ENCODE results near the gene SERGEF. TPM values are rescaled to one million over a fixed set of nuclear protein-coding genes. Genes with fewer than 3 reads are reported as not detected.

SERGEF gene
- total and polyA plus RNA-seq, 10 of the 15 experiments (the other 5 are each of a cell fraction or from before 2014, with no cell fraction given) = 14.6 to 27.8 (median 22.4) TPM

DNA sequence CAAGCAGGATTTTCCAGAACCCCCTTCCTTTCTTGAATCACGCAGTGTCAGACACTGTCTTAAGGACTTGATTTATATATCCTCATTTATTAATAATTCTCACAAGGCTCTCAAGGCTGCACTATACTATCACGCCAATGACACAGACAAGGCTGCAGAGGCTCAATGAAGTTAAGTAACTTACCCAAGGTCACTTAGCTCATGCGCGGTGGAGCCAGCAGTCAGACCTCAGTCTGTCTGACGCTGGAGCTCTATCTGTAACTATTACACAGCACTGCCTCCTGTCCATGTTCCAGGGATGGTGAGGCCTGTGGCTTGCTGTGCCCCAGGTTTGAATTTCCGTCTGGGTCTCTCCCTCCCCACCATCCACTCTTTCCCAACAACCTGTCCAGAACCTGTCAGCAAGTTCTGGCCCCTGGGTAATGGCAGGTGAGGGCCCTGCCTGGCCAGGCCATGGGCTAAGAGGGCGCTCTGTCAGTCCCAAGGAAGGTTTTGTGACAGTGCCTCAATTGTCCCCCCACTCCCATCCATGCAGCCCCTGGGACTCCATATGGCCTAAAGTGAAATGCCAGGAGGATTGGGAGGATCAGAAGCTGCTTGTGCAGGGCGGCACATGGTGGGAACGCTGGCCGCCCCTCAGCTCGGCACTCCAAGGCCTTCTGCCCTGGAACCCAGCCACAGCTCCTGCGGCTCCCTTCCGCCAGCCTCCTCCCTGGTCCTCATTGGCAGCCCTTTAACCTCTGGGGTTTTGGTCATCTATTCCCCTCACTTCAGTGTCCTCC, 269.6 kb downstream of the SERGEF start:
- no peak for FAIRE-seq
- Histone ChIP-seq H3K27ac (ENCODE audit: control insufficient read depth, insufficient read depth) (no peak overlapping the region), H3K79me2 (ENCODE audit: control insufficient read depth, insufficient read depth, low read length) (no peaks in the 10 kb centered on the region), H4K20me1 (ENCODE audit: control insufficient read depth, insufficient read depth) (no peaks in the 10 kb centered on the region), H3K9me3 (replicated peaks; ENCODE audit: control insufficient read depth, insufficient read depth, low read length) (no peaks in the 10 kb centered on the region), H3K36me3 (ENCODE audit: control insufficient read depth in 2 of 2, insufficient read depth in 2 of 2, low read length in 1 of 2) (no peaks in the 10 kb centered on the region), H3K4me2 (ENCODE audit: control insufficient read depth, insufficient read depth) (no peak overlapping the region), H2AFZ (ENCODE audit: control insufficient read depth, low read depth, low read length) (no peak overlapping the region), H3K9ac (ENCODE audit: control insufficient read depth, insufficient read depth, low read length) (no peak overlapping the region), H3K27me3 (replicated peaks in 1 of 2; ENCODE audit: control insufficient read depth in 2 of 2, insufficient read depth in 2 of 2, low read length in 1 of 2) (peaks cover 0 to 4% of the 10 kb centered on the region in 2 experiments; a peak in 1 of 4 replicates), H3K4me3 (no peak overlapping the region), H3K4me1 (ENCODE audit: control insufficient read depth, insufficient read depth, low read length) (no peaks in the 10 kb centered on the region)
- 61% methylated on average over 13 of the region's 13 CpGs for WGBS (ENCODE audit: insufficient coverage, insufficient replicate concordance, low lambda C conversion rate, missing lambda C conversion rate)
- intact Hi-C loops (cut with micrococcal nuclease; ENCODE audit: unreplicated experiment) (no loop called here), in situ Hi-C loops (cut with MboI) (no loop called here)
- DNase-seq (ENCODE audit: low read depth, low spot score) = no peak
- TF ChIP-seq CREM (IDR thresholded peaks at IDR 0.05; ENCODE audit: low read depth) (no peak), SIN3A (IDR thresholded peaks at IDR 0.05; ENCODE audit: low read depth, low read length) (no peak), SREBF2 (IDR thresholded peaks at IDR 0.05; ENCODE audit: low read length) (no peak), SRF (IDR thresholded peaks at IDR 0.05; ENCODE audit: low read depth in 2 of 2, low read length in 2 of 2) (no peak), ZNF274 (IDR thresholded peaks at IDR 0.05; ENCODE audit: insufficient read depth, insufficient read length) (no peak), TARDBP (IDR thresholded peaks at IDR 0.05; ENCODE audit: borderline replicate concordance) (no peak), EGR1 (IDR thresholded peaks at IDR 0.05; ENCODE audit: borderline replicate concordance in 1 of 2, low read depth in 2 of 2, low read length in 2 of 2) (no peak)
- TF ChIP-seq, protein P1, sequence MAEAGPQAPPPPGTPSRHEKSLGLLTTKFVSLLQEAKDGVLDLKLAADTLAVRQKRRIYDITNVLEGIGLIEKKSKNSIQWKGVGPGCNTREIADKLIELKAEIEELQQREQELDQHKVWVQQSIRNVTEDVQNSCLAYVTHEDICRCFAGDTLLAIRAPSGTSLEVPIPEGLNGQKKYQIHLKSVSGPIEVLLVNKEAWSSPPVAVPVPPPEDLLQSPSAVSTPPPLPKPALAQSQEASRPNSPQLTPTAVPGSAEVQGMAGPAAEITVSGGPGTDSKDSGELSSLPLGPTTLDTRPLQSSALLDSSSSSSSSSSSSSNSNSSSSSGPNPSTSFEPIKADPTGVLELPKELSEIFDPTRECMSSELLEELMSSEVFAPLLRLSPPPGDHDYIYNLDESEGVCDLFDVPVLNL (IDR thresholded peaks at IDR 0.05; ENCODE audit: low read depth, low read length) = no peak
- ChIA-PET CTCF (interaction anchor here (0.9 to 1.7 kb wide), 3 partner anchors 12 to 235 kb away, joined by 3 to 5 read pairs (median 3); no protein-coding TSS in a partner anchor), SMC1A (ENCODE audit: uncharacterized antibody, unreplicated experiment) (interaction anchor here (1.4 kb wide), 1 partner anchor 12 kb away, joined by 5 read pairs; no protein-coding TSS in a partner anchor), POLR2A (no interaction called here), RAD21 (ENCODE audit: unreplicated experiment) (no interaction called here)
- BruUV-seq (replicated peaks) = no TSS peak
- no peak for ATAC-seq
